Upper lobe of right lung (tissue), 1 donor: ENCODE measurements around the gene CDKN2AIPNL. TPM values are rescaled to one million over a fixed set of nuclear protein-coding genes. Genes with fewer than 3 reads are reported as not detected.

Source experiments
- ATAC-seq: fragments of 200-7000 bp; cut with Tn5 transposase; one replicate; pipeline ENCODE4 v1.9.1; 2020; ENCODE audit warnings: mild to moderate bottlenecking, moderate library complexity
- DNase-seq: peaks from one replicate; pipeline ENCODE4 v3.0.0-alpha.2; 2020
- H3K27ac ChIP-seq: fragments of 200-600 bp; one replicate; pipeline ENCODE4 v1.8.0; 2022
- H3K27me3 ChIP-seq: fragments of 200-600 bp; one replicate; pipeline ENCODE4 v1.8.0; 2022; ENCODE audit warnings: mild to moderate bottlenecking
- H3K36me3 ChIP-seq: fragments of 200-600 bp; one replicate; pipeline ENCODE4 v1.8.0; 2022
- H3K4me1 ChIP-seq: fragments of 200-600 bp; one replicate; pipeline ENCODE4 v1.8.0; 2022
- H3K4me3 ChIP-seq: fragments of 200-600 bp; one replicate; pipeline ENCODE4 v1.8.0; 2022; ENCODE audit warnings: mild to moderate bottlenecking
- H3K9me3 ChIP-seq: fragments of 200-600 bp; one replicate; pipeline ENCODE4 v1.8.0; 2022
- intact Hi-C: fragments of 100-400 bp; cut with DNase I; formaldehyde crosslinking; loops from one replicate; pipeline ENCODE4 v1.11.0; 2022
- total RNA-seq: library from RNA; stranded (reverse); fragmentation: NEBNext Ultra II Directional; extraction: Animal tissue kit (Norgen Biotek cat#: 25700); gene quantifications from one replicate; pipeline ENCODE4 v1.2.1, GENCODE V29; 2021
- TF ChIP-seq, protein P1 (sequence below): fragments of 200-600 bp; IDR thresholded peaks from one replicate; pipeline ENCODE4 v1.8.0; 2022; ENCODE audit warnings: antibody characterized with exemption
- donor health status: DM: no; HTN: yes; CAD: no; lungs with severe emphysema.

Gene CDKN2AIPNL
- total RNA-seq, 1 donor from 2014 or later: 16.5 TPM

DNA sequence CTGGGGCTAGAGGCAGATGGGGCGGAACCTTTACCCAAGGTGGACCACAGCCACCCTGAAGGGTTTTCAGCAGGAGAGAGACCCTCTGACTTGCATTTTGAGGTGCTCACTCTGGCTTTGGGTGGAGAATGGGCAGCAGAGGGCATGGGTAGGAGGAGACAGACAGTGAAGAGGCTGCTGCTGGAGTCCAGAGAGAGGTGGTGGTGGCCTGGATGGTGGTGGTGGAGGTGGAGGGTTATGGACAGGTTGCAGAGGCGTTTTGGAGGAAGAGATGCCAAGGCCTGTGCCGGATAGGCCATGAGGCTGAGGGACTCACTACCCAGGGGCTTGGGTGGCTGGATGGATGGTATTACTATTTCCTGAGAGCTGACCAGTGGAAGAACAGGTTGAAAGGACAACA, 46.1 kb upstream of the CDKN2AIPNL start:
- no peaks in the 10 kb centered on the region for H3K4me1 ChIP-seq
- H3K27me3 ChIP-seq: no peaks in the 10 kb centered on the region
- no peaks in the 10 kb centered on the region for H3K9me3 ChIP-seq
- TF ChIP-seq, protein P1, sequence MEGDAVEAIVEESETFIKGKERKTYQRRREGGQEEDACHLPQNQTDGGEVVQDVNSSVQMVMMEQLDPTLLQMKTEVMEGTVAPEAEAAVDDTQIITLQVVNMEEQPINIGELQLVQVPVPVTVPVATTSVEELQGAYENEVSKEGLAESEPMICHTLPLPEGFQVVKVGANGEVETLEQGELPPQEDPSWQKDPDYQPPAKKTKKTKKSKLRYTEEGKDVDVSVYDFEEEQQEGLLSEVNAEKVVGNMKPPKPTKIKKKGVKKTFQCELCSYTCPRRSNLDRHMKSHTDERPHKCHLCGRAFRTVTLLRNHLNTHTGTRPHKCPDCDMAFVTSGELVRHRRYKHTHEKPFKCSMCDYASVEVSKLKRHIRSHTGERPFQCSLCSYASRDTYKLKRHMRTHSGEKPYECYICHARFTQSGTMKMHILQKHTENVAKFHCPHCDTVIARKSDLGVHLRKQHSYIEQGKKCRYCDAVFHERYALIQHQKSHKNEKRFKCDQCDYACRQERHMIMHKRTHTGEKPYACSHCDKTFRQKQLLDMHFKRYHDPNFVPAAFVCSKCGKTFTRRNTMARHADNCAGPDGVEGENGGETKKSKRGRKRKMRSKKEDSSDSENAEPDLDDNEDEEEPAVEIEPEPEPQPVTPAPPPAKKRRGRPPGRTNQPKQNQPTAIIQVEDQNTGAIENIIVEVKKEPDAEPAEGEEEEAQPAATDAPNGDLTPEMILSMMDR: no peak
- ATAC-seq (no peak), DNase-seq (no peak)
- no peak overlapping the region for H3K4me3 ChIP-seq
- intact Hi-C loops: no loop called here
- H3K27ac ChIP-seq: no peak overlapping the region
- no peaks in the 10 kb centered on the region for H3K36me3 ChIP-seq

DNA sequence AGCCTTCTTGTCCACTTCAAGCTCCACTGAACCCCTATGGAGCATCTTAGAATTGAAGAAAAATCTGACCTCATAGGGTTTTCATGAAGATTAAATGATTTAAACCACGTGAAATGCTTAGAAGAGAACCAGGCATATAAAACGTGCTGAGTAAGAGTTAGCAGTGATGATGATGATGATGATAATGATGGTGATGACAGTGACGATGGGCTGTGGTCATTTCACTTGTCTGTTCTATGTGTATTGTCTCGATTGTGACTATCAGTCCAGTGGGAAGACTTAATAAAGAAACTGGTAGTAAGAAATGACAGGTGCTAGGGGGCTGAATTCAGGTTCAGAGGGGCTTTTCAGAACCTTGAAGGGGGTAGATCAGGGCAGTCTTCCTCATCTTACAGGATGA, 45.1 kb upstream of the CDKN2AIPNL start:
- no peak overlapping the region for H3K4me3 ChIP-seq
- H3K4me1 ChIP-seq: no peaks in the 10 kb centered on the region
- DNase-seq (no peak), ATAC-seq (no peak)
- TF ChIP-seq, protein P1: no peak
- no peak overlapping the region for H3K27ac ChIP-seq
- no peaks in the 10 kb centered on the region for H3K9me3 ChIP-seq
- H3K27me3 ChIP-seq: no peaks in the 10 kb centered on the region
- intact Hi-C loops: no loop called here
- H3K36me3 ChIP-seq: no peaks in the 10 kb centered on the region

DNA sequence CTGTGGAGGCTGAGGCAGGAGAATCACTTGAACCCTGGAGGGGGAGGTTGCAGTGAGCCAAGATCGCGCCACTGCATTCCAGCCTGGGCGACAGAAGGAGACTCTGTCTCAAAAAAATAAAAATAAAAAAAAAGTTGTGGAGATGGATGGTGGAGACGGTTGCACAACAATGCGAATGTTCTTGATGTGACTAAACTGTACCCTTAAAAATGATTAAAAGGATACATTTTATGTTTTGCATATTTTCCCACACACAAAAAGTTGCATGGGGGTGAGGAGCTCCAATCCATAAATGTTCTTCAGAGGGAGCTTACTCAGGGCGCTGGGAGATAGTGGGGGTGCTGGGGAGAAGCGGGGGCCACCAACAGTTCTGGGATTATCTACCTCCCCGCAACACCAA, 43.8 kb upstream of the CDKN2AIPNL start:
- intact Hi-C loops: no loop called here
- ATAC-seq: no peak
- TF ChIP-seq, protein P1: no peak

DNA sequence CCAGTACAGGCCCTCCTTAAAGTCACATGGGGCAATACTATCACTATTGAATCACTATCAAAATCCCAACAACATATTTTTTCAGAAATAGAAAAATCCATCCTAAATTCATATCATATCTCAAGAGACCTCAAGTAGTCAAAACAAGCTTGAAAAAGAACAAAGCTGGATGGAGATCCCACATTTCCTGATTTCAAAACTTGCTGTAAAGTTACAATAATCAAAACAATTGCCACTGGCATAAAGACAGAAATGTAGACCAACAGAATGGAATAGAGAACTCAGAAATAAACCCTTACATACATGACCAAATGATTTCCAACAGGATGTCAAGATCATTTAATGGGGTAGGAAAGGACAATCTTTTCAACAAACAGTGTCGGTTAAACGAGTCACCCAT, 41.3 kb upstream of the CDKN2AIPNL start:
- no peak for ATAC-seq
- no peak overlapping the region for H3K4me3 ChIP-seq
- H3K9me3 ChIP-seq: no peaks in the 10 kb centered on the region
- H3K27ac ChIP-seq: no peak overlapping the region
- H3K4me1 ChIP-seq: no peaks in the 10 kb centered on the region
- H3K36me3 ChIP-seq: no peaks in the 10 kb centered on the region
- DNase-seq: no peak
- TF ChIP-seq, protein P1: no peak
- intact Hi-C loops: no loop called here
- no peaks in the 10 kb centered on the region for H3K27me3 ChIP-seq

More for the DNA sequence above, 43.8 kb upstream of the CDKN2AIPNL start:
- no peaks in the 10 kb centered on the region for H3K9me3 ChIP-seq
- no peak overlapping the region for H3K4me3 ChIP-seq
- H3K36me3 ChIP-seq: no peaks in the 10 kb centered on the region
- H3K27me3 ChIP-seq: no peaks in the 10 kb centered on the region
- H3K27ac ChIP-seq: no peak overlapping the region
- DNase-seq: no peak
- no peaks in the 10 kb centered on the region for H3K4me1 ChIP-seq

DNA sequence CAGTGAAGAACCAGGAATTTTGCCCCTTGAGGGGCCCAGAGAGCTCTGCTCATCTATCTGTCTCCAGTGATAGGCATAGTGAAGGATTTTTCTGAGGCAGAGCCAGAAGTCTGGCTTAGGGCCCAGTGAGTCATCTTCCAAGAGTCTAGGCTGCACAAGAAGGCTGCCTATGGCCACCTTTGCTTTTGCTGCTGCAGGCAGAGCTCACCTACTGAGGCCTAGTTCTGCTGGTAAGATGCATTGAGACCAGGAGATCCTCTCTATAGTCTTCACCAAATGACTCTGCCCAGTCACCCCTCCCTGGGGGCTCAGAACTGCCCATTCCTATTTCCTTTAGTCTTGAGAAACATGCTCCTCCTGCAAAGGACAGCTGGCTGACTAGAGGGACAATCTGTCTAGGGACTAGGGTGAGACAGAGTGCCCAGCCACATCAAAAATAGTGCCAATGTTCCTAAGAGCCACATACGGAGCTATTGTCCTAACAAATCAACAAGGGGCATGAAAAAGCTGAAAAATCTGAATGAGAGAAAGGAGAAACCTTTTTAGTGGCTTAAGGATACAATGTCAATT, 40.3 kb upstream of the CDKN2AIPNL start:
- H3K4me1 ChIP-seq: no peaks in the 10 kb centered on the region
- H3K9me3 ChIP-seq: no peaks in the 10 kb centered on the region
- no peak overlapping the region for H3K27ac ChIP-seq
- peak; percentile 37 for ATAC-seq
- no peaks in the 10 kb centered on the region for H3K36me3 ChIP-seq
- DNase-seq: no peak
- no peaks in the 10 kb centered on the region for H3K27me3 ChIP-seq
- TF ChIP-seq, protein P1: no peak
- H3K4me3 ChIP-seq: no peak overlapping the region
- intact Hi-C loops: no loop called here
